NOMO-1 (cell line): ENCODE results near the gene PIK3R6.
A peak's percentile ranks its signal among the peaks of the same experiment; 100 is the strongest.
"Not testable (repeated sequence)": the region's sequence is repeated elsewhere in the genome, so short reads cannot be mapped to it uniquely, and the experiment has no call there.

ENCODE experiments used
- DNase-seq, 2 experiments: peaks; one replicate each; lab custom pipeline; 2025; ENCODE audit not compliant: unreplicated experiment in 2 of 2; lab: John Stamatoyannopoulos, UW

The PIK3R6 gene

DNA sequence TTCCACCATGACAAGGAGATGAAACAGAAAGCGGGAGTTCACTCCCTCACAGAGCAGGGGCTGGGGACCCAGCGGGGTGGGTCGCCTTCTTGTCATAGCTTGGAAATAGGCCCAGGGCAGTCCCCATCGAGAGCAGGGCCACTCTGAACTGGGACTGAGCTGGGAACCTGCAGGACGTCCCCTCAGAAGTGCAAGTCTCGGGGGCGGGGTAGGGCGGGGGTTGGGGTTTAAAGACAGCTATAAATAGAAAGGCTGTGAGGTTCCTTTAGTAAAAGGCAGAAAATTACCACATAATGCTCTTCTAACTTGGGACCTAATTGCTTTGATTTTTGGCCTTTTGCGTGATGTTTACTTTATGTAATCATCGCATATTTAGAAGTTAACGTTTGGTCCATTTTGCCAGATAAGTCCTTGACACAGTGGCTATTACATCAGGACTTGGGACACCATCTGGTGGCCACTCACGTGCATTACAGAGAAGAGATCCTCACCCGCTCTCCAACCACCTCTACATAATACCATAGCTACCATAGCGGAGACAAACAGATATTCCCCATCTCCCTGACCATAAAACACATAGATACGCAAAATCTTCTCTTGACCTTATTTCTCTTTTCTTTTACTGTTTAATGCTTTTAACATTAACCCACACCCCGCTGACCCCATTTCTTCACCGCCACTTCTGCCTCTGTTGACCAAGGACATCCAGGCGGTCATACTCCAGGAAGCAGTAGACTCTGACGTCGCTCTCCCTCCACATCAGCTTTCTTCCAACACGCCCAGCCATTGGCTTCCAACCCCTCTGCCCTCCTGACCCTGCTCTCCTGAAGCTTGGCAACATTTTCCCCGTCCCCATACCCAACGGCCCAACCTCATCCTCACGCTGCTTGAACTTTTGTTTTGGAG lies 27.5 kb upstream of the PIK3R6 start:
- DNase-seq = peak; percentile 19 to 42

GRCh38 chr17:8894202-8894671 lies 26.8 kb upstream of the PIK3R6 start:
- no peak for DNase-seq

DNA sequence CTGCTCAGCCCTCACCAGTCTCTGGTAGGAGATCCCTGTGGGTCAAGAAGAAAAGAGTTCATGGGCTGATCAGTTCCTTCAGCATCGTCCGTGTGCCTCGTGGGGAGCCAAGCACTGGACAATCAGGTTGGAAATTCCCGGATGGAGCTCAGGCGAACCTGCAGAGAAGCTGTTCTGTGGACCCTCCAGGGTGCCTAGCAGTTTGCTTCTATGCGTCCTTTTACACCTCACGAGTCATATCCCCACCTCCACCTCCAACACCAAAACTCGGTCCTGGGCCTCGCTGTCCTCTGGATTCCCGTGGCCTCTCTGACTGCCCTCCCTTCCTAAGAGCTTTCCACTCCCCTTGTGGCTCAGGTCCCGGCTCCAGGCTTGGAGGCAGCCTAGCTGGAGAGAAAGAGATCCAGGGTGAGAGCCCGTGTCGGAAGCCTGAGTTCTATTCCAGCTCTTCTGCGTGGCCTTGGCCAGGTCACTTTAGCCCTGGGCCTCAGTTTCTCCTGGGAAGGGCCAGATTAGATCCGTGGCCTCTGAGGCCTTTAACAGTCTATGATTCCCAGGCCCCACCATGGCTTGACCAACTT lies 26.2 kb upstream of the PIK3R6 start:
- DNase-seq = no peak

GRCh38 chr17:8893059-8893458 lies 25.6 kb upstream of the PIK3R6 start:
- no peak for DNase-seq

DNA sequence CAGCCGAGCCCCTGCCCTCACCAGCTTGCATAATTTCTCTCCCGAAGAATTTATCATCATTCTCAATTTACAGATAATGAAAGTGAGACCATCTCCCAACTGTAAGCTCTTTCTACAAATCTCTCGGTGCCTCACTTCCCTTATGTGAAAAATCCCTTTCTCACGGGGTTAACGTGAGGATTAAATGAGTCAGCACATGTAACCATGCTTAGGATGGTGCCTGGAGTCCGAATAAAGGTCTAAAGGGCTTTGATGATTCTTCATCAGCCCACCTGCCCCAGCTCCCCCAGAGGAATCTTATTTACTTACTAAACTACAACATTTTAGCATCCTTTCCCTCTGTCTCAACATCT lies 24.8 kb upstream of the PIK3R6 start:
- no peak for DNase-seq

DNA sequence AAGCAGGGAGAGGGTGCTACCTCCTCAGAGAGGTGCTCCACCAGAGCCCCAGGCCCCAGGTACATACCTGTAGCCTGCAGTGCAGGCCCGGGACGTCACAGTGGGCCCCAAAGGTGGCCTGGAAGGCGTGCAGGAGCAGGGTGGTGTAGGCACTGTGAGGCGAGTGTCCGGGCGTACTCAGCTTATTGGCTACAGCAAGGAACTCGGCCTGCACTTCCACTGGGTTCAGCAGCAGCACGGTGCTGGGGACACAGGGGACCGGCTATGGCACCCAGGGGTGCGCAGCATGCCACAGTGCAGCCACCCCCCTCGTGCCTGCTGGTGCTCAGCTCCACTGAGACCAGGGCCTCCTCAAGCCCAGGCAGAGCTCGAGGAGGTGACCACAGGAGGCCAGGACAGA lies 23.2 kb upstream of the PIK3R6 start:
- no peak for DNase-seq

- no peak for DNase-seq
These were observed 22.2 kb upstream of the PIK3R6 start for GRCh38 chr17:8889458-8890210.

- no peak for DNase-seq
These were observed 21.3 kb upstream of the PIK3R6 start for GRCh38 chr17:8888704-8889302.

DNA sequence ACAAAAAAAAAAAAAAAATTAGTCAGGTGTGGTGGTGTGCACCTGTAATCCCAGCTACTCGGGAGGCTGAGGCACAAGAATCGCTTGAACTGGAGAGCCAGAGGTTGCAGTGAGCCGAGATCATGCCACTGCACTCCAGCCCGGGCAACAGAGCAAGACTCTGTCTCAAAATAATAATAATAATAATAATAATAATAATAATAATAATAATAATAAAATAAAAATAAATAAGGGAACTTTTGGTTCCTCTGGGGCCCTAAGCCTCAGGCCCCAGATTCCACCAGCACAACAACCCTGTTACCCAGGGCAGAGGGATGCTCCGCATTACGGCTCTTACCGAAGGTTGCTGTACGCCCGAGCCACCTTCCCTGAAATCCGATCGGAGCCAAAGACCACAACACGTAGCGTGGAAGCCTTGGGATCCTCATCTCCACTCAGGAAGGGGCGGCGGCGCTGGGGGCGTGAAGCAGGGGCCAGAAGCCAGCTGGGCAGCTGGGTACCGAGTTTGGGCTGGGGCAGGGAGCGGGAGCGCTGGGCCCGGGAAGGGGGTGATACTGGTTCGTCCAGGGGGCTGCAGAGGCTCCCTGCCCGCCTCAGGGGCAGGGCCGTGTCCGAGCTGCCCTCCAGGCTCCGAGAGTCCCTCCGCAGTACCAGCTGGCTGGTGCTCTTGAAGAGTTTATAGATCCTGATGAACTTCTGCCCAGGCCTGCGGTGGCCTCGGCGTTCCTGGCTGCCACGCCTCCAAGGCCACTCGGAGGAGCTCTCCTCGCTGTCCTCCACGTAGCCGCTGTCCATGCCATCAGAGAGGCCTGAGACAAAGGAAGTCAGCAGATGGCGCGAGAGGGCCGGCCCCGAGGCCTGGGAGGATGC lies 20.6 kb upstream of the PIK3R6 start:
- DNase-seq = no peak

DNA sequence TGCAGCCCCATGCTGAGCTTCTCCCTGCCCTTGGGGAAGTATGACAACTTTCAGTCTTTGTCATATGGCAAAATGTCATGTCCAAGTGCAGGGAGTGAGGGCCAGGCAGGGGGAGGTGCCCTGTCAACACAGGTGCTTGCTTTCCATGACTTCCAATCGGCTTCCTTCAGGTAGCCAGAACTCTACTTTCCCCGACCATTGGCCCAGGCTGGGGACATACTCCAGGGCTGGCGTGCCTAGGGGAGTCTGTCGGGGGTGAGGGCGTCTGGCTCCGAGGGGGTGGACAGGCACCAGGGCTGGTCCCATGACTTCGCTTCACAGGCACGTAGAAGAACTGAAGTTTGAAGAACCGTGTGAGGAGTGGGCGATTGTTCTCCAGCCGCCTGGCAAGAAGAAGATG lies 19.8 kb upstream of the PIK3R6 start:
- no peak for DNase-seq

DNA sequence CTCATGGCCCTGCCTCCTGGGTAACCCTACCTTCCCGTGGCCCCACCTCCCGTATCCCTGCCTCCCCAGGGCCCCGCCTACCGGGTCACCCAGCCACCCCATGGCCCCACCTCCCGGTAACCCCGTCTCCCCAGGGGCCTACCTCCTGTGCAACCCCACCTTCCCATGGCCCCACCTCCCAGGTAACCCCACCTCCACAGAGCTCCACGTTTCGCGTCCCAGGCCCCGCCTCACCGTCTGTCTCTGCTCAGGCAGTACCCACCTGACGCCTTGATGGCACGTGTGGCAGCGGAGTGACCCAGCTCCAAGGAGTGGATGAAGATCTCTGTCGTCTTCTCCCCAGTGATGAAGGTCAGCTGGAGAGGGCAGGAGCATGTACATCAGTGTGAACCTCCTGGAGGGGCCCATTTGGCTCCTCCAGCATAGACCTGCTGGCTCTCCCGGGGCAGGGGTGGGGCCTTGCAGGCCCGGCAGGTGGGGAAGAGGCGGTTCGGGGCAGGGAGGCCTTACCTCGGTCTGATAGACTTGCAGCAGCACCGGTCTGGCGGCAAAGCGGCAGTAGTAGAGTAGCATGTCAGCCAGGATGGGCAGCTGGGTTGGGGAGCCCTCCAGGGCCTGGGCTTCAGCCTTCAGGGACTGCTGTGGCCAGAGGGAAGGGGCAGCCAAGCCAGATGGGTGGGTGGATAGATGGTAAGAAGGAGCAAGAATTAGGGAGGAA lies 18.7 kb upstream of the PIK3R6 start:
- DNase-seq = no peak

- DNase-seq = not testable (repeated sequence)
These were observed 17.9 kb upstream of the PIK3R6 start for GRCh38 chr17:8885163-8885966.

DNA sequence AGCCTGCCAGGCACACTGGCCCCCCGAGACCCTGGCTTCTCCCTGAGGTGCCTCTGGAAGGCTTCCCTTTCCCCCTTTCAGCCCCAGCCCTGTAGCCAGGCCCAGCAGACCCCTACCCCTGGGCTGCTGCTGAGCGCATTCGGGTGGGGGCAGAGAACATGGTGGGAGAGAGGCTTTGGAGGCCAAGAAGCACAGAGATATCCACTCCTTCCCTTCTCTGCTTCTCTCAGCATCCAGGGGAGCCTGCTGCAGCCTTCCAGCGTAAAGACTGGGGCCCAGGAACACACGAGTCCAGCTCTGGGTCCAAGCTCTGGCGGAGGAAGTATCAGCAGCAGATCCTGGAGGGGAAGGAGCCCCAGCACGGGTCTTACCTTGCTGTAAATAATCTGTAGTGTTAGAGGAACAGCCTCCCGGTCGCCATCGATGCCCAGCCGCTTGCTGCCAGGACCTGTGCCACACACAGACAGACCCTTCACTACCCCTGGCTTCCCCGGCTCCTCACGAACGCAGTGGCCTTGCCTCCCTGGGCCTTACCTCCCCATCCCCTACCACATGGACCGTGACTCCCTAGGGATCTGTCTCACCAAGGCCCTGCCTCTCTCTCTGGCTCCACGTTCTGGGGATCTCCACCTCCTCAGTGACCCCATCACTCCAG lies 17.0 kb upstream of the PIK3R6 start:
- DNase-seq = no peak

DNA sequence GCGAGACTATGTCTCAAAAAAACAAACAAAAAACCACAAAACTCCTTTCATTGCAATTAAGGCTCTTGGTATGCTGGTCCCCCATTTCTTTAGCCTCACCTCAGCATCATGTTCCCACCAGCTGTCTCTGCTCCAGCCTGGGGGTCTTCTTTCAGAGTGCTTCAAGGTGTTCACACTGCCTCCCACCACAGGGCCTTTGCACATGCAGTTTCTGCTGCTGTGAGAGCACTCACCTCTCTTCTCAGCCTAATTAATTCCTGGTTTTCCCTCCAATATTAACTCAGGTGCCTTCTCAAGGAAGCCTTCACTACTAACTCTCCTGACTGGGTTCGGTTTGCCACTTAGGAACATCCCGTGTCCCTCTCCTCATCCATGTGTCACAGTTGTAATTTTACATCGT lies 15.9 kb upstream of the PIK3R6 start:
- no peak for DNase-seq

GRCh38 chr17:8881606-8882005 lies 14.1 kb upstream of the PIK3R6 start:
- DNase-seq = no peak

DNA sequence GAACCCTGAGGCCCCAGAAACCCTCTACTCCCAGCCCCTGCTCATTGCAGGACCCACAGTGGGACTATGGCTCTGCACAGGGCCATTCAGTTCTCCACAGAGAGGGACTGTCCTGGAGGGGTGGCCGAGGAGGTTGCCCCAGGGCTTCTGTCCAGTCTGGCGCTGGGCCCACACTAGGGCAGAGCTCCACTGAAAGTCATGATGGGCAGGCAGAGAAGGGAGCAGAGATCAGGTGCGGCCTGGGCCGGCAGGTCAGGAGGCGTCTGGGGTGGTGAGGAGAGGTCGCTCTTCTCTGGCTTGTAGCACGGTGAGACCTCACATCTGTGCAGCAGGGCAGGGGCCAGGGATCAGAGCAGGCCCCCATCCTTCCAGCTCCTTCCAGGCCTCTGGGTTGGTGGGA lies 13.0 kb upstream of the PIK3R6 start:
- no peak for DNase-seq

- DNase-seq = no peak
These were observed 11.9 kb upstream of the PIK3R6 start for GRCh38 chr17:8879410-8879809.

DNA sequence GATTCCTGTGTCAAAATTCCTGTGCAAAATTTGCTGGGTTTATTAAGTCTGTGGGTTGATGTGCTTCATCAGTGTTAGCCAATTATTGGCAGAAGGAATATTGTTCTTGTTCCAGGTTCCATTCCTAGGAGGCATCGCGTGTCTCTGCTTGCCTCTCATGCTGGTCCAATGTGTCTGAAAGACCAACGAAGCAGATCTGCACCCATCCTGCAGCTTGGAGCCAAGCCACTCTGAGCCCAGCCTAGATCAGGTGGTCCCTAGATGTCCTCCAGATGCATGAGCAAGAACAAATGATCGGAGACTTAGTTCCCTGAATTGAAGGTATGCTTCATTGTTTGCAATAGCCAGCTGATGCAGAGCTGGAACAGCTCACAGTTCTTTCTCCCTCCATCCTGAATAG lies 10.5 kb upstream of the PIK3R6 start:
- no peak for DNase-seq
